Occipital lobe (tissue), 3 donors: ENCODE results near the gene TTYH1. TPM values are rescaled to one million over a fixed set of nuclear protein-coding genes. Genes with fewer than 3 reads are reported as not detected.

ENCODE experiments used
- DNase-seq: peaks from one replicate; lab custom pipeline; 2025; lab: John Stamatoyannopoulos, UW
- small RNA-seq: library from RNA; depleted of rRNA; stranded (forward); fragments of <200 nt; gene quantifications from one replicate; pipeline ENCODE3, GENCODE V24; 2014
- total RNA-seq: library from RNA; depleted of rRNA; stranded (reverse); fragments of >200 nt; gene quantifications from one replicate; pipeline ENCODE4 v1.2.3, GENCODE V29; 2014

Gene TTYH1
- total RNA-seq, 1 donor from 2014 or later = 74.7 TPM

GRCh38 chr19:54475706-54476105, 60.4 kb downstream of the TTYH1 start:
- DNase-seq = no peak

GRCh38 chr19:54477650-54478049, 62.4 kb downstream of the TTYH1 start:
- DNase-seq = no peak

- DNase-seq = no peak
Measured at GRCh38 chr19:54478677-54479266, 63.5 kb downstream of the TTYH1 start.

- DNase-seq = no peak
Measured at GRCh38 chr19:54480051-54480450, 64.8 kb downstream of the TTYH1 start.

GRCh38 chr19:54481326-54481930, 66.2 kb downstream of the TTYH1 start:
- no peak for DNase-seq

- DNase-seq = no peak
Measured at GRCh38 chr19:54482889-54483288, 67.6 kb downstream of the TTYH1 start.

GRCh38 chr19:54484451-54484850, 69.2 kb downstream of the TTYH1 start:
- no peak for DNase-seq

GRCh38 chr19:54485851-54486250, 70.6 kb downstream of the TTYH1 start:
- DNase-seq = no peak

Small RNAs within 50 kb of the gene (small RNA-seq; reads per million reads assigned to genes)
- not detected for gene AC245884.3

Other genes with a start within 250 kb of the TTYH1 start
- not detected for gene TMC4, start 242.3 kb upstream of the TTYH1 start, total RNA-seq
- 19.2 TPM for gene MBOAT7, start 225.9 kb upstream of the TTYH1 start, total RNA-seq
- gene TSEN34, start 224.2 kb upstream of the TTYH1 start, total RNA-seq = 34.2 TPM
- 1,641 TPM for gene RPS9, start 214.6 kb upstream of the TTYH1 start, total RNA-seq
- not detected for gene LILRB3, start 192.5 kb upstream of the TTYH1 start, total RNA-seq
- not detected for gene LILRA6, start 172.7 kb upstream of the TTYH1 start, total RNA-seq
- 0.16 TPM for gene LILRB5, start 158.2 kb upstream of the TTYH1 start, total RNA-seq
- gene LILRB2, start 134.4 kb upstream of the TTYH1 start, total RNA-seq = not detected
- gene LILRA5, start 102.3 kb upstream of the TTYH1 start, total RNA-seq = 0.78 TPM
- gene LILRA4, start 76.3 kb upstream of the TTYH1 start, total RNA-seq = 0.16 TPM
- gene LAIR1, start 50.5 kb upstream of the TTYH1 start, total RNA-seq = 1.1 TPM
- 14.5 TPM for gene LENG8, start 33.7 kb downstream of the TTYH1 start, total RNA-seq
- gene LENG9, start 48.3 kb downstream of the TTYH1 start, total RNA-seq = 5.9 TPM
- gene CDC42EP5, start 57.8 kb downstream of the TTYH1 start, total RNA-seq = 1.2 TPM
- gene LAIR2, start 87.4 kb downstream of the TTYH1 start, total RNA-seq = not detected
- gene LILRA2, start 158.3 kb downstream of the TTYH1 start, total RNA-seq = 0.94 TPM
- gene LILRA1, start 178.2 kb downstream of the TTYH1 start, total RNA-seq = 0.16 TPM
- gene LILRB1, start 215.0 kb downstream of the TTYH1 start, total RNA-seq = not detected
- gene LILRB4, start 247.5 kb downstream of the TTYH1 start, total RNA-seq = 1.6 TPM